Nephron (organoid): Measurements from ENCODE around the gene TRABD.

Experiments
- H3K27ac Mint-ChIP-seq, 3 experiments: 2 replicates each; pipeline ENCODE4 v1.8.0; 2020; ENCODE audit warnings: mixed read lengths in 3 of 3, mild to moderate bottlenecking in 2 of 3, moderate library complexity in 1 of 3
- H3K27me3 Mint-ChIP-seq: 2 replicates; pipeline ENCODE4 v1.8.0; 2021; ENCODE audit warnings: low read depth, mild to moderate bottlenecking, moderate library complexity, mixed read lengths
- H3K36me3 Mint-ChIP-seq: 2 replicates; pipeline ENCODE4 v1.8.0; 2020; ENCODE audit warnings: low read depth, mixed read lengths
- H3K4me1 Mint-ChIP-seq: 2 replicates; pipeline ENCODE4 v1.8.0; 2020; ENCODE audit warnings: mixed read lengths
- H3K4me3 Mint-ChIP-seq, 3 experiments: 2 replicates each; pipeline ENCODE4 v1.8.0; 2020; ENCODE audit warnings: mild to moderate bottlenecking in 3 of 3, mixed read lengths in 3 of 3, moderate library complexity in 2 of 3
- H3K9me3 Mint-ChIP-seq: 2 replicates; pipeline ENCODE4 v1.8.0; 2020; ENCODE audit warnings: mixed read lengths
- TF ChIP-seq, protein P1 (sequence below), 3 experiments: fragments of 200-600 bp; sonication (generic); IDR thresholded peaks; one replicate each; pipeline ENCODE4 v1.5.0; 2021; ENCODE audit warnings: antibody characterized with exemption in 3 of 3; ENCODE audit not compliant: unreplicated experiment in 3 of 3

Gene TRABD

DNA sequence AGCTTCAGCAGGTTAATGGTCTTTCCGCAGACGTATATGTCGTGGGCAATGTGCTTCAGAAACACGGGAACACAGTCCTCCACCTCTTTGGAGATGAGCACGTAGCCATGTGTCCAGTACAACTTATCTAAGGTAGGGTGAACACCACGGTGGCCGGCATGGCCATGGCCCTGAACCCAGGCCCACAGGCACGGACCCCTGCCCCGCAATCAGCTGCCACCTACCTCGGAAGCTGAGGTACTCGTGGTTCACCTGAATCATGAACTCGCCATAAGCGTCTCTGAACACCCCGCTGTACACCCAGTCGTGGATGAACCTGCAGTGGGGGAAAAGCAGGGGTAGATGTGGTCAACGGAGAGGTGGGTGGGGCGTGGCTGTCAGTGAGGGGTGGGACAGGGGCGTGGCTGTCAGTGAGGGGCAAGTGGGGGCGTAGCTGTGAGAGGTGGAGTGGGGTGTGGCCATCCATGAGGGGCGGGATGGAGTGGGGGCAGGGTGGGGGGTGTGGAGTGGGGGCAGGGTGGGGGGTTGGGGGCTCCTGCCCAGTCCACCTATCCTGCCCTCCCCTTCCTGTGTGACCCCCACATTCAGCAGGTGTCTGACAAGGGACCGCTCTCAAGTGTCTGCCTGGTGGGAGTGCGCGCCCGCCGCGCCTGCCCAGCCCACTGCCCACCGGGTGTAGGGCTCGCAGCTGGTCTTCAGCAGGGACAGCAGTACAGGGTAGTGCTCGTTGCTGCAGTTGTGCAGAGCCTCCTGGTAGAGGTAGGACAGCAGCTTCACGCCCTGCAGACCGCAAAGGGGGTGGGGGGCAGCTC is 40.6 kb downstream of the TRABD start:
- Mint-ChIP-seq H3K9me3 (no peaks in the 10 kb centered on the region), H3K27me3 (no peaks in the 10 kb centered on the region), H3K27ac (no peak overlapping the region), H3K36me3 (peaks cover 37% of the 10 kb centered on the region), H3K4me3 (no peak overlapping the region), H3K4me1 (no peaks in the 10 kb centered on the region)
- TF ChIP-seq, protein P1, sequence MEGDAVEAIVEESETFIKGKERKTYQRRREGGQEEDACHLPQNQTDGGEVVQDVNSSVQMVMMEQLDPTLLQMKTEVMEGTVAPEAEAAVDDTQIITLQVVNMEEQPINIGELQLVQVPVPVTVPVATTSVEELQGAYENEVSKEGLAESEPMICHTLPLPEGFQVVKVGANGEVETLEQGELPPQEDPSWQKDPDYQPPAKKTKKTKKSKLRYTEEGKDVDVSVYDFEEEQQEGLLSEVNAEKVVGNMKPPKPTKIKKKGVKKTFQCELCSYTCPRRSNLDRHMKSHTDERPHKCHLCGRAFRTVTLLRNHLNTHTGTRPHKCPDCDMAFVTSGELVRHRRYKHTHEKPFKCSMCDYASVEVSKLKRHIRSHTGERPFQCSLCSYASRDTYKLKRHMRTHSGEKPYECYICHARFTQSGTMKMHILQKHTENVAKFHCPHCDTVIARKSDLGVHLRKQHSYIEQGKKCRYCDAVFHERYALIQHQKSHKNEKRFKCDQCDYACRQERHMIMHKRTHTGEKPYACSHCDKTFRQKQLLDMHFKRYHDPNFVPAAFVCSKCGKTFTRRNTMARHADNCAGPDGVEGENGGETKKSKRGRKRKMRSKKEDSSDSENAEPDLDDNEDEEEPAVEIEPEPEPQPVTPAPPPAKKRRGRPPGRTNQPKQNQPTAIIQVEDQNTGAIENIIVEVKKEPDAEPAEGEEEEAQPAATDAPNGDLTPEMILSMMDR (IDR thresholded peaks at IDR 0.05; ENCODE audit: unreplicated experiment in 3 of 3) = no peak

DNA sequence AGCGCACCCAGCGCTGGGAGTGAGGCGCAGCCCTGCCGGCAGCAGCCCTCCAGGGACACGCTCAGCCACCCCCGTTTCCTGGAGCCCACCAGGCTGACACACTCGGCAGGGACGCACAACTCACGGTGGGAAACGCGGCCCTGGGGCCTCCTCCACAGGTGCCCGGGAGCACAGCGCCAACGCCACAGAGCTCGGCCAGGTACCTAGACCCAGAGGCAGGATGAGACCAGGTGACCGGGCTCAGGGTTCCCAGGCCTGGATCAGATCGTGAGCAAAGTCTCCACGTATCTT is 41.1 kb downstream of the TRABD start:
- TF ChIP-seq, protein P1 (IDR thresholded peaks at IDR 0.05; ENCODE audit: unreplicated experiment in 3 of 3) = no peak
- no peak overlapping the region for H3K27ac Mint-ChIP-seq
- H3K9me3 Mint-ChIP-seq = no peaks in the 10 kb centered on the region

DNA sequence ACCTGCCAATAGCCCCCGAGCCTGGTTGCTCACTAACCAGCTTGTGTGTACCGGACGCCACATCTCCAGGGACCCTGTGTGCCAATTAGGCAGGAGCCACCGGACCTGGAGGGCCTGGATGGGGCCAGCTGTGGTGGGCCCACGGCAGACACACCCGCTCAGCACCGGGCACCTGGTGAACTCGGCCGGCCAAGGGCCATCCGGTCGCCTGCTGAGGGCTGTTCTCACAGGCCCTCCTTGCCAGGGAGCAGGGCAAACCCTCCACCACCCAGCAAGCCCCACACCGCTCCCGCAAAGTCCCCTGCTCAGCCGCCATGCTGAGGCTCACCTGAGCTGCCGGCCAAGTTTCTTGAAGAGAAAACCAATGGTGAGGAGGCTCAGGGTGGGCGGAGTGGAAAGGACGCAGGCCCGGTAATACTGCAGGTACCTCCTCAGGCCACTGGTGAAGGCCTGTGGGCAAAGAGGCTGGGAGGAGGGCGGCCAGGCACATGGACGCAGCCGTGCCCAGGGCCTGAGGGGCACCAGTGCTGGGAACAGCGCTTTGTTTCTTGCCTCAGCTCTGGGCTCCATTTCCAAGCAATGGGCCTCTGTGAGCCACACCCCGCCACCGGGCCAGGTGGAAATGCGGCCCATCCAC is 42.0 kb downstream of the TRABD start:
- Mint-ChIP-seq H3K4me1 (no peaks in the 10 kb centered on the region), H3K36me3 (peaks cover 33% of the 10 kb centered on the region), H3K9me3 (no peaks in the 10 kb centered on the region), H3K27me3 (no peaks in the 10 kb centered on the region), H3K27ac (no peak overlapping the region), H3K4me3 (no peak overlapping the region)
- TF ChIP-seq, protein P1 (IDR thresholded peaks at IDR 0.05; ENCODE audit: unreplicated experiment in 3 of 3) = no peak

More for the DNA sequence above, 41.1 kb downstream of the TRABD start:
- H3K4me1 Mint-ChIP-seq = no peaks in the 10 kb centered on the region
- peaks cover 37% of the 10 kb centered on the region for H3K36me3 Mint-ChIP-seq
- no peaks in the 10 kb centered on the region for H3K27me3 Mint-ChIP-seq
- H3K4me3 Mint-ChIP-seq = no peak overlapping the region

DNA sequence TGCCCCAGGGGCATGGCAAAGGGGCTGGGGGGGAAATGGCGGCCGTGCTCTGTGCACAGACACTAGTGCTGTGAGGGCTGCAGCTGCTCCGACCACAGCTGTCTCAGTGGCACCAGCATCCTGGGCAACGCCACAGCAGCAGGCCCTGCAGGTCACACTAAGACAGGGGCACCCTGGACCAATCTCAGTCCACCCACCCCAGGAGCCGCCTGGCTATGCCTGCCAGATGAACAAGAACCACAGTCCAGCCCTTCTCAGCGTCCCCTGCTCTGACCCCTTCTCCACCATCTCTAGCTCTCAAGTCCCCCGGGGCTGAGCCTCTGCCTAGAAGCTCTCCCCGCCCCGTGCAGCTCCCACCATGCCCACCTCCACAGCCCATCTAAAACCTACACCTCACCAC is 42.7 kb downstream of the TRABD start:
- no peaks in the 10 kb centered on the region for H3K27me3 Mint-ChIP-seq
- H3K36me3 Mint-ChIP-seq = peaks cover 31% of the 10 kb centered on the region
- H3K27ac Mint-ChIP-seq = no peak overlapping the region
- H3K9me3 Mint-ChIP-seq = no peaks in the 10 kb centered on the region
- TF ChIP-seq, protein P1 (IDR thresholded peaks at IDR 0.05; ENCODE audit: unreplicated experiment in 3 of 3) = no peak
- no peaks in the 10 kb centered on the region for H3K4me1 Mint-ChIP-seq
- H3K4me3 Mint-ChIP-seq = no peak overlapping the region

DNA sequence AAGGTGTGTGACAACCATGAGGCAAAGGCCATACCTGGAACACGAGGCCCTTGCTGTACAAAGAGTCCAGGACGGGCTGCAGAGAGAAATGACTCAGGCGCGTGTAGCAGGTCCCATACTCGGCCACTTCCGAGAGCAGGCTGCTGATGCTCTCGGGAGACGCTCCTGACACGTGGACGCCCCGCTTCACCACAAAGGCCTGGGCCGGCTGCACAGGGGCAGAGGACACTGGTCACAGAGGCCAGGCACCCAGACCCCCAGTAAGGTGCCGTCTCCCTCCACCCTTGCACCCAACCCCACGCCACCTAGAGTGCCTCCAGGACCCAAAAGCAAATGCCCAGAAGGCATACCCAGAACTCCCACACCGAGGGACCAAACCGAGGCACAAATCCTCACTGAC is 43.7 kb downstream of the TRABD start:
- Mint-ChIP-seq H3K36me3 (peaks cover 28% of the 10 kb centered on the region), H3K27me3 (no peaks in the 10 kb centered on the region), H3K4me3 (no peak overlapping the region), H3K4me1 (no peaks in the 10 kb centered on the region), H3K9me3 (no peaks in the 10 kb centered on the region), H3K27ac (no peak overlapping the region)
- TF ChIP-seq, protein P1 (IDR thresholded peaks at IDR 0.05; ENCODE audit: unreplicated experiment in 3 of 3) = no peak
